ENCODE results near the gene DCHS1. TPM values are rescaled to one million over a fixed set of nuclear protein-coding genes. Genes with fewer than 3 reads are reported as not detected.
A peak's percentile ranks its signal among the peaks of the same experiment; 100 is the strongest.

Gene DCHS1
- total RNA-seq, 1 donor from 2014 or later, result 28.0 TPM

DNA sequence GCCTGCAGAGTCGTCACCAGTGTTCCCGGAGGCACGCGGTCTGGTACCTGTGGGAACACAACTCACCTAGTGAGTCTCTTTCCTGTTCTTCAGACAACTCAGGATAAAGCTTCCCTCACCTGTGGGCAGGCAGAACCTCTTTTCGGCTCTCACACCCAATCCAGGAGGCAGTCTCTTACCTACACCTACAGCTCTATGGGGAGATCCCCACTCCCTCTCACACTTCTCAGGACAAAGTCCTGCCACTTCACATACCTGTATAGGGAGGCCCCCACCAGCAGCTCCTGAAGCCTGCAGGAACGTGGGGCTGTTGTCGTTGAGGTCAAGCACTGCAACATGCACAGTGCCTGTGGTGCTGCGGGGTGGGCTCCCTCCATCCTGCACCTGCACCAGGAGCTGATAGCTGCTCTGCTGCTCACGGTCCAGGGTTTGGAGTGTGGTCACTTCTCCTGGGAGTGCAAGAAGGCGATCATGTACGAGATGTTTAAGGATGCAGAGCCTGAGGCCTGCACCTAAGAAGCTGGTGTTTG, 24.2 kb downstream of the DCHS1 start:
- H3K4me3 ChIP-seq, result no peak overlapping the region
- no peak overlapping the region for H3K27ac ChIP-seq
- H3K4me1 ChIP-seq, result peaks cover 10% of the 10 kb centered on the region
- H3K36me3 ChIP-seq, result peaks cover 7% of the 10 kb centered on the region
- DNase-seq (no peak), ATAC-seq (no peak)
- TF ChIP-seq, protein P1, sequence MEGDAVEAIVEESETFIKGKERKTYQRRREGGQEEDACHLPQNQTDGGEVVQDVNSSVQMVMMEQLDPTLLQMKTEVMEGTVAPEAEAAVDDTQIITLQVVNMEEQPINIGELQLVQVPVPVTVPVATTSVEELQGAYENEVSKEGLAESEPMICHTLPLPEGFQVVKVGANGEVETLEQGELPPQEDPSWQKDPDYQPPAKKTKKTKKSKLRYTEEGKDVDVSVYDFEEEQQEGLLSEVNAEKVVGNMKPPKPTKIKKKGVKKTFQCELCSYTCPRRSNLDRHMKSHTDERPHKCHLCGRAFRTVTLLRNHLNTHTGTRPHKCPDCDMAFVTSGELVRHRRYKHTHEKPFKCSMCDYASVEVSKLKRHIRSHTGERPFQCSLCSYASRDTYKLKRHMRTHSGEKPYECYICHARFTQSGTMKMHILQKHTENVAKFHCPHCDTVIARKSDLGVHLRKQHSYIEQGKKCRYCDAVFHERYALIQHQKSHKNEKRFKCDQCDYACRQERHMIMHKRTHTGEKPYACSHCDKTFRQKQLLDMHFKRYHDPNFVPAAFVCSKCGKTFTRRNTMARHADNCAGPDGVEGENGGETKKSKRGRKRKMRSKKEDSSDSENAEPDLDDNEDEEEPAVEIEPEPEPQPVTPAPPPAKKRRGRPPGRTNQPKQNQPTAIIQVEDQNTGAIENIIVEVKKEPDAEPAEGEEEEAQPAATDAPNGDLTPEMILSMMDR (IDR thresholded peaks at IDR 0.05), result no peak
- intact Hi-C loops (cut with DNase I), result no loop called here
- H3K9me3 ChIP-seq, result no peaks in the 10 kb centered on the region
- no peaks in the 10 kb centered on the region for H3K27me3 ChIP-seq

- H3K4me3 ChIP-seq, result peak overlapping the region; percentile 21
- H3K9me3 ChIP-seq, result no peaks in the 10 kb centered on the region
- TF ChIP-seq, protein P1 (IDR thresholded peaks at IDR 0.05), result no peak
- peaks cover 7% of the 10 kb centered on the region for H3K36me3 ChIP-seq
- H3K4me1 ChIP-seq, result peaks cover 4% of the 10 kb centered on the region
- ATAC-seq (no peak), DNase-seq (no peak)
- H3K27me3 ChIP-seq, result no peaks in the 10 kb centered on the region
- intact Hi-C loops (cut with DNase I), result no loop called here
- no peak overlapping the region for H3K27ac ChIP-seq
These were observed 24.8 kb downstream of the DCHS1 start for GRCh38 chr11:6630632-6631291.

- Histone ChIP-seq H3K27ac (no peak overlapping the region), H3K36me3 (peaks cover 7% of the 10 kb centered on the region), H3K4me1 (no peaks in the 10 kb centered on the region), H3K27me3 (no peaks in the 10 kb centered on the region), H3K4me3 (peak overlapping the region; percentile 21), H3K9me3 (no peaks in the 10 kb centered on the region)
- DNase-seq (no peak), ATAC-seq (peak; percentile 37)
- intact Hi-C loops (cut with DNase I), result no loop called here
- TF ChIP-seq, protein P1 (IDR thresholded peaks at IDR 0.05), result no peak
These were observed 25.5 kb downstream of the DCHS1 start for GRCh38 chr11:6629892-6630631.

GRCh38 chr11:6629573-6629891, 26.1 kb downstream of the DCHS1 start:
- TF ChIP-seq, protein P1 (IDR thresholded peaks at IDR 0.05), result no peak
- H3K4me1 ChIP-seq, result no peaks in the 10 kb centered on the region
- DNase-seq (no peak), ATAC-seq (no peak)
- no peak overlapping the region for H3K4me3 ChIP-seq
- H3K36me3 ChIP-seq, result peaks cover 7% of the 10 kb centered on the region
- no peaks in the 10 kb centered on the region for H3K27me3 ChIP-seq
- intact Hi-C loops (cut with DNase I), result no loop called here
- H3K9me3 ChIP-seq, result no peaks in the 10 kb centered on the region
- H3K27ac ChIP-seq, result no peak overlapping the region

- DNase-seq (no peak), ATAC-seq (no peak)
- intact Hi-C loops (cut with DNase I), result no loop called here
- TF ChIP-seq, protein P1 (IDR thresholded peaks at IDR 0.05), result no peak
- no peaks in the 10 kb centered on the region for H3K9me3 ChIP-seq
- peaks cover 7% of the 10 kb centered on the region for H3K36me3 ChIP-seq
- no peak overlapping the region for H3K4me3 ChIP-seq
- H3K4me1 ChIP-seq, result no peaks in the 10 kb centered on the region
- H3K27me3 ChIP-seq, result no peaks in the 10 kb centered on the region
- no peak overlapping the region for H3K27ac ChIP-seq
These were observed 27.1 kb downstream of the DCHS1 start for GRCh38 chr11:6628526-6628925.
